ENCODE data around the gene TCF3. TPM values are rescaled to one million over a fixed set of nuclear protein-coding genes. Genes with fewer than 3 reads are reported as not detected.

The TCF3 gene
- polyA plus RNA-seq, 1 donor from 2014 or later = 31.7 TPM

GRCh38 chr19:1634242-1634937, 18.0 kb downstream of the TCF3 start:
- H3K4me3 ChIP-seq (ENCODE audit: low read length) = no peak overlapping the region
- TF ChIP-seq SMC3 (conservative IDR thresholded peaks at IDR 0.05; ENCODE audit: poor library complexity) = no peak
- TF ChIP-seq CTCF (IDR thresholded peaks at IDR 0.05; ENCODE audit: poor library complexity, severe bottlenecking) = no peak
- no peak for TF ChIP-seq RAD21 (conservative IDR thresholded peaks at IDR 0.05)
- H3K36me3 ChIP-seq (ENCODE audit: insufficient read depth, low read length) = no peaks in the 10 kb centered on the region
- H3K9me2 ChIP-seq (ENCODE audit: insufficient read depth, low read length) = no peaks in the 10 kb centered on the region
- H3K27ac ChIP-seq (ENCODE audit: low read length) = no peak overlapping the region
- no peak overlapping the region for H3K4me2 ChIP-seq (ENCODE audit: low read length)
- H3K27me3 ChIP-seq (ENCODE audit: insufficient read depth, low read depth, low read length) = no peaks in the 10 kb centered on the region
- H4K20me1 ChIP-seq (ENCODE audit: insufficient read depth) = no peaks in the 10 kb centered on the region
- H3K9me3 ChIP-seq (ENCODE audit: low read length) = no peaks in the 10 kb centered on the region
- no peaks in the 10 kb centered on the region for H3F3A ChIP-seq (ENCODE audit: insufficient read depth, low read length, poor library complexity, severe bottlenecking)
- no peak overlapping the region for H2AFZ ChIP-seq (ENCODE audit: low read depth, low read length)
- peaks cover 33% of the 10 kb centered on the region for H3K79me2 ChIP-seq (replicated peaks; ENCODE audit: insufficient read depth, low read length)
- H3K9ac ChIP-seq (ENCODE audit: low read length) = no peak overlapping the region

- H4K20me1 ChIP-seq (ENCODE audit: insufficient read depth) = no peaks in the 10 kb centered on the region
- H3K4me3 ChIP-seq (ENCODE audit: low read length) = no peak overlapping the region
- peaks cover 24% of the 10 kb centered on the region for H3K79me2 ChIP-seq (replicated peaks; ENCODE audit: insufficient read depth, low read length)
- H3K27ac ChIP-seq (ENCODE audit: low read length) = no peak overlapping the region
- no peaks in the 10 kb centered on the region for H3K9me3 ChIP-seq (ENCODE audit: low read length)
- no peak overlapping the region for H3K4me2 ChIP-seq (ENCODE audit: low read length)
- H2AFZ ChIP-seq (ENCODE audit: low read depth, low read length) = no peak overlapping the region
- no peak for TF ChIP-seq EZH2 (IDR thresholded peaks at IDR 0.05; ENCODE audit: borderline replicate concordance, insufficient read depth, low read length, poor library complexity, severe bottlenecking)
- TF ChIP-seq EP300 (conservative IDR thresholded peaks at IDR 0.05; ENCODE audit: poor library complexity, severe bottlenecking) = no peak
- no peak for TF ChIP-seq SMC3 (conservative IDR thresholded peaks at IDR 0.05; ENCODE audit: poor library complexity)
- TF ChIP-seq REST (IDR thresholded peaks at IDR 0.05; ENCODE audit: borderline replicate concordance) = no peak
- TF ChIP-seq TAF1 (IDR thresholded peaks at IDR 0.05; ENCODE audit: low read depth) = no peak
- TF ChIP-seq RAD21 (conservative IDR thresholded peaks at IDR 0.05) = no peak
- no peaks in the 10 kb centered on the region for H3F3A ChIP-seq (ENCODE audit: insufficient read depth, low read length, poor library complexity, severe bottlenecking)
- no peaks in the 10 kb centered on the region for H3K9me2 ChIP-seq (ENCODE audit: insufficient read depth, low read length)
- H3K27me3 ChIP-seq (ENCODE audit: insufficient read depth, low read depth, low read length) = no peaks in the 10 kb centered on the region
- H3K9ac ChIP-seq (ENCODE audit: low read length) = no peak overlapping the region
- no peaks in the 10 kb centered on the region for H3K36me3 ChIP-seq (ENCODE audit: insufficient read depth, low read length)
These were observed 19.1 kb downstream of the TCF3 start for GRCh38 chr19:1633269-1633826.
